Progenitor cell of endocrine pancreas (in vitro differentiated cells): ENCODE measurements around the gene TMLHE. TPM values are rescaled to one million over a fixed set of nuclear protein-coding genes. Genes with fewer than 3 reads are reported as not detected.
"Not testable (repeated sequence)": the region's sequence is repeated elsewhere in the genome, so short reads cannot be mapped to it uniquely, and the experiment has no call there.

Source experiments
- DNase-seq: peaks from one replicate; pipeline ENCODE4 v3.0.0; 2021; ENCODE audit warnings: low spot score; ENCODE audit not compliant: unreplicated experiment
- H3K27ac Mint-ChIP-seq: 2 replicates; pipeline ENCODE4 v1.8.0; 2021; ENCODE audit warnings: mild to moderate bottlenecking, moderate library complexity, mixed read lengths
- H3K27me3 Mint-ChIP-seq: 2 replicates; pipeline ENCODE4 v1.8.0; 2021; ENCODE audit warnings: mixed read lengths
- H3K36me3 Mint-ChIP-seq: 2 replicates; pipeline ENCODE4 v1.8.0; 2022; ENCODE audit warnings: mixed read lengths; ENCODE audit not compliant: insufficient read depth
- H3K4me1 Mint-ChIP-seq: 2 replicates; pipeline ENCODE4 v1.8.0; 2021; ENCODE audit warnings: low read depth, mixed read lengths
- H3K4me3 Mint-ChIP-seq: 2 replicates; pipeline ENCODE4 v1.8.0; 2021; ENCODE audit warnings: low read depth, mild to moderate bottlenecking, moderate library complexity, mixed read lengths
- H3K9me3 Mint-ChIP-seq: 2 replicates; pipeline ENCODE4 v1.8.0; 2021; ENCODE audit warnings: low read depth, mixed read lengths
- microRNA-seq: library from miRNA; unstranded; fragments of <30 nt; microRNA quantifications from one replicate; pipeline ENCODE4 v1.1.0, GENCODE V29; 2020; ENCODE audit warnings: borderline number of aligned reads; ENCODE audit not compliant: unreplicated experiment
- total RNA-seq: library from RNA; stranded (reverse); gene quantifications from 2 replicates; pipeline ENCODE4 v1.2.1, GENCODE V29; 2021
- TF ChIP-seq, protein P1 (sequence below): fragments of 200-600 bp; sonication (generic); IDR thresholded peaks from one replicate; pipeline ENCODE4 v1.5.0; 2021; ENCODE audit warnings: antibody characterized with exemption, mild to moderate bottlenecking; ENCODE audit not compliant: unreplicated experiment

Gene TMLHE
- total RNA-seq, 1 donor from 2014 or later, result 30.6 TPM

GRCh38 chrX:155466269-155466938 is 146.3 kb downstream of the TMLHE start:
- not testable (repeated sequence) for H3K27me3 Mint-ChIP-seq, DNase-seq, H3K4me1 Mint-ChIP-seq, H3K4me3 Mint-ChIP-seq, H3K9me3 Mint-ChIP-seq, H3K27ac Mint-ChIP-seq, H3K36me3 Mint-ChIP-seq

DNA sequence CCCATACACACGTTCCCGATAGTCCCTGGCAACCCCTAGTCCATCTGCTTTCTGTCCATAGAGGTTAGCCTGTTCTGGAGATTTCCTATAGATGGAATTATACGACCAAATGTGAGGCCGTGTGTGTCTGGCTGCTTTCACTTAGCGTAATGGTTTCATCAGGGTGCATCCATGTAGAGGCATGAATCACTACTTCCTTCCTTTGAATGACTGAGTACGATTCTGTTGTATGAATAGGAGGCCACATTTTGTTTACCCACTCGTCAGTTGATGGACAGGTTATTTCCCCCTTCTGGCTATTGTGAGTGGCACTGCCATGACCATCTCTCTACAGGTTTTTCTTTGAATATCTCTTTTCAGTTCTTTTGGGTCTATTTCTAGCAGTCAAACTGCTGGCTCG is 152.3 kb downstream of the TMLHE start:
- not testable (repeated sequence) for H3K27me3 Mint-ChIP-seq, H3K36me3 Mint-ChIP-seq, DNase-seq, H3K4me3 Mint-ChIP-seq, H3K4me1 Mint-ChIP-seq, H3K27ac Mint-ChIP-seq, H3K9me3 Mint-ChIP-seq

- not testable (repeated sequence) for H3K4me1 Mint-ChIP-seq, H3K27me3 Mint-ChIP-seq, H3K9me3 Mint-ChIP-seq, DNase-seq, H3K36me3 Mint-ChIP-seq, H3K4me3 Mint-ChIP-seq, H3K27ac Mint-ChIP-seq
These were observed 154.3 kb downstream of the TMLHE start, which contains the start of gene F8A3 for GRCh38 chrX:155458471-155458870. F8A3 (minus strand) TSS chrX:155458620; CDS start chrX:155458600, 20 bp downstream.

GRCh38 chrX:155457761-155458447 is 154.8 kb downstream of the TMLHE start:
- not testable (repeated sequence) for H3K4me3 Mint-ChIP-seq, DNase-seq, H3K9me3 Mint-ChIP-seq, H3K27me3 Mint-ChIP-seq, H3K4me1 Mint-ChIP-seq, H3K36me3 Mint-ChIP-seq, H3K27ac Mint-ChIP-seq

GRCh38 chrX:155441097-155441496 is 171.7 kb downstream of the TMLHE start:
- peaks cover 73% of the 10 kb centered on the region for H3K9me3 Mint-ChIP-seq
- no peak overlapping the region for H3K27ac Mint-ChIP-seq
- peaks cover 21% of the 10 kb centered on the region for H3K36me3 Mint-ChIP-seq
- TF ChIP-seq, protein P1, sequence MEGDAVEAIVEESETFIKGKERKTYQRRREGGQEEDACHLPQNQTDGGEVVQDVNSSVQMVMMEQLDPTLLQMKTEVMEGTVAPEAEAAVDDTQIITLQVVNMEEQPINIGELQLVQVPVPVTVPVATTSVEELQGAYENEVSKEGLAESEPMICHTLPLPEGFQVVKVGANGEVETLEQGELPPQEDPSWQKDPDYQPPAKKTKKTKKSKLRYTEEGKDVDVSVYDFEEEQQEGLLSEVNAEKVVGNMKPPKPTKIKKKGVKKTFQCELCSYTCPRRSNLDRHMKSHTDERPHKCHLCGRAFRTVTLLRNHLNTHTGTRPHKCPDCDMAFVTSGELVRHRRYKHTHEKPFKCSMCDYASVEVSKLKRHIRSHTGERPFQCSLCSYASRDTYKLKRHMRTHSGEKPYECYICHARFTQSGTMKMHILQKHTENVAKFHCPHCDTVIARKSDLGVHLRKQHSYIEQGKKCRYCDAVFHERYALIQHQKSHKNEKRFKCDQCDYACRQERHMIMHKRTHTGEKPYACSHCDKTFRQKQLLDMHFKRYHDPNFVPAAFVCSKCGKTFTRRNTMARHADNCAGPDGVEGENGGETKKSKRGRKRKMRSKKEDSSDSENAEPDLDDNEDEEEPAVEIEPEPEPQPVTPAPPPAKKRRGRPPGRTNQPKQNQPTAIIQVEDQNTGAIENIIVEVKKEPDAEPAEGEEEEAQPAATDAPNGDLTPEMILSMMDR, result no peak
- no peak for DNase-seq
- H3K4me3 Mint-ChIP-seq, result no peak overlapping the region
- no peaks in the 10 kb centered on the region for H3K4me1 Mint-ChIP-seq
- H3K27me3 Mint-ChIP-seq, result no peaks in the 10 kb centered on the region

Small RNAs within 50 kb of the gene (microRNA-seq; reads per million reads assigned to microRNA genes)
- gene MIR1184-3, result not detected

Other genes with a start within 250 kb of the TMLHE start
- gene F8A2, start 230.9 kb downstream of the TMLHE start, total RNA-seq, result not detected in 2 replicates
- gene F8A3, start 154.3 kb downstream of the TMLHE start, total RNA-seq, result 4.6 and 5.2 TPM in 2 replicates
- gene SPRY3, start 366 bp downstream of the TMLHE start, total RNA-seq, result 1.1 and 1.4 TPM in 2 replicates